ENCODE results near the gene FILIP1. TPM values are rescaled to one million over a fixed set of nuclear protein-coding genes. Genes with fewer than 3 reads are reported as not detected.
A peak's percentile ranks its signal among the peaks of the same experiment; 100 is the strongest.

Gene FILIP1
- total and polyA plus RNA-seq, 4 donors, result 2.0 to 10.4 (median 5.4) TPM

GRCh38 chr6:75525682-75526081, 32.1 kb upstream of the FILIP1 start:
- Histone ChIP-seq H3K27me3 (ENCODE audit: control insufficient read depth, insufficient read depth, low read length) (no peaks in the 10 kb centered on the region), H3K4me3 (ENCODE audit: low read depth, low read length) (no peak overlapping the region), H3K36me3 (ENCODE audit: control insufficient read depth, insufficient read depth, low read length) (no peaks in the 10 kb centered on the region), H3K27ac (ENCODE audit: low read depth, low read length) (no peak overlapping the region), H3K4me1 (ENCODE audit: control insufficient read depth, insufficient read depth, low read length) (no peaks in the 10 kb centered on the region), H3K9me3 (ENCODE audit: control insufficient read depth, insufficient read depth, low read length) (no peaks in the 10 kb centered on the region)
- DNase-seq (ENCODE audit: low read depth in 4 of 6, low spot score in 6 of 6), result no peak
- WGBS (ENCODE audit: insufficient coverage), result 100% methylated on average over 1 of the region's 3 CpGs

- peak in 2 of 6 donors; percentile 42 for DNase-seq (ENCODE audit: low read depth in 4 of 6, low spot score in 6 of 6)
- 10% methylated on average over 3 of the region's 9 CpGs for WGBS (ENCODE audit: insufficient coverage)
- no peaks in the 10 kb centered on the region for H3K4me1 ChIP-seq (ENCODE audit: control insufficient read depth, insufficient read depth, low read length)
Measured at GRCh38 chr6:75524322-75524972, 30.8 kb upstream of the FILIP1 start.

DNA sequence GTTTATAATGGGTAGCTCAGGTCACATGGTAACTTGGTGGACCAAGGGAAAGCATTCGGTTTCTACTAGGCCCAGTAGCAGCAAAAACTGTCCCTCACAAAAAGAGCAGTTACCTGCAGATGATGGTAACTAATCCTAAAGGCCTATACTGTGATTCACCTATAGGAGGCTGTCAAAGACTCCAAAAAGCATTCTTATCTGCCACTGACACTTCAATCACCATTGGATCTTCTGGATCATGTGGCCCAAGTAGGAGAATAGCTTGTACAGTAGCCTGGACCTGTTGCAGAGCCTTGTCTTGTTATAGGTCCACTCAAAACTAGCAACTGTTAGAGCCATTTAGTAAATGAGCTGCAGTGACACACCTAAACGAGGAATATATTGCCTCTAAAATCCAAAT, 23.2 kb upstream of the FILIP1 start:
- WGBS (ENCODE audit: insufficient coverage), result no CpG with 5 or more reads among the region's 2 CpGs
- no peak overlapping the region for H3K4me3 ChIP-seq (ENCODE audit: low read depth, low read length)
- H3K27ac ChIP-seq (ENCODE audit: low read depth, low read length), result no peak overlapping the region
- H3K27me3 ChIP-seq (ENCODE audit: control insufficient read depth, insufficient read depth, low read length), result no peaks in the 10 kb centered on the region
- no peak for DNase-seq (ENCODE audit: low read depth in 4 of 6, low spot score in 6 of 6)
- no peaks in the 10 kb centered on the region for H3K4me1 ChIP-seq (ENCODE audit: control insufficient read depth, insufficient read depth, low read length)
- H3K9me3 ChIP-seq (ENCODE audit: control insufficient read depth, insufficient read depth, low read length), result no peaks in the 10 kb centered on the region
- H3K36me3 ChIP-seq (ENCODE audit: control insufficient read depth, insufficient read depth, low read length), result no peaks in the 10 kb centered on the region

More at GRCh38 chr6:75524322-75524972, 30.8 kb upstream of the FILIP1 start:
- no peaks in the 10 kb centered on the region for H3K36me3 ChIP-seq (ENCODE audit: control insufficient read depth, insufficient read depth, low read length)
- H3K27me3 ChIP-seq (ENCODE audit: control insufficient read depth, insufficient read depth, low read length), result no peaks in the 10 kb centered on the region
- no peak overlapping the region for H3K4me3 ChIP-seq (ENCODE audit: low read depth, low read length)
- H3K27ac ChIP-seq (ENCODE audit: low read depth, low read length), result peak overlapping the region; percentile 18
- no peaks in the 10 kb centered on the region for H3K9me3 ChIP-seq (ENCODE audit: control insufficient read depth, insufficient read depth, low read length)

DNA sequence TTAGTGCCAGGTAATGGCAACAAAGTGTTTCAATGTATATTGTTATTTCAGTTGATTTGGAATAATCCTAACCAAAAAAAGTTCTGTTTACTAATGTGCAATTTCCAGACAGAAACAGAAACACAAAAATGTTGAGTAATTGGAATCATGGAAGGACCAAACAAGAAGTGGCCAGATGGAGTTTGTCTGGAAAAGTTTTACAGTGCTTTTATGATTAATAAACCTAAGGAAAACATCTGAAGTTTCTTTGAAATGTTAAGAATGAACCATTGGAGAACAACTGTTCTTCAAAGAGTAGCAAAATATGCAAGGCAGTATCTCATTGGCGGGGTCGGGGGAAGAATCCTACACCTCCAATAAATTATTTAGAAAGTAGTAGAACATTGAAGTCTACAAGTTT, 19.0 kb upstream of the FILIP1 start:
- WGBS (ENCODE audit: insufficient coverage), result no CpG with 5 or more reads among the region's 2 CpGs
- Histone ChIP-seq H3K27me3 (ENCODE audit: control insufficient read depth, insufficient read depth, low read length) (no peaks in the 10 kb centered on the region), H3K27ac (ENCODE audit: low read depth, low read length) (no peak overlapping the region), H3K4me1 (ENCODE audit: control insufficient read depth, insufficient read depth, low read length) (no peaks in the 10 kb centered on the region), H3K36me3 (ENCODE audit: control insufficient read depth, insufficient read depth, low read length) (no peaks in the 10 kb centered on the region), H3K4me3 (ENCODE audit: low read depth, low read length) (no peak overlapping the region), H3K9me3 (ENCODE audit: control insufficient read depth, insufficient read depth, low read length) (no peaks in the 10 kb centered on the region)
- no peak for DNase-seq (ENCODE audit: low read depth in 4 of 6, low spot score in 6 of 6)

DNA sequence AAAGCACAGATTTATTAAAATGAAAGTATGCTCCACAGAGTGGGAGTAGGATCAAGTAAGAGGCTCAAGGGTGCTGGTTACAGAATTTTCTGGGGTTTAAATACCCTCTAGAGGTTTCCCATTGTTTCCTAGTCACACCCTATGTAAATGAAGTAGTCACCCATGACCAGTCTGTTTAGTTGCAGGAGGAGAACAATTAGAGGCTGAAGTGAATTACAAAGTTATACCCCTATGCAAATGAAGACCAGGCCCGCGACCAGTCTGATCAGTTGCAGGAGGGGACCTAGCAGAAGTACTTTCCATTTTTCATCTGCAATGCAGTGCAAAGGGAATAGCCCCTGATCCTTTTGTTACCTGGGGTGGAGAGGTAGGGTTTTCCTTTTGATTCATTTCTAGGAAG, 11.8 kb upstream of the FILIP1 start:
- WGBS (ENCODE audit: insufficient coverage), result no CpG with 5 or more reads among the region's 2 CpGs
- no peaks in the 10 kb centered on the region for H3K27me3 ChIP-seq (ENCODE audit: control insufficient read depth, insufficient read depth, low read length)
- no peak overlapping the region for H3K27ac ChIP-seq (ENCODE audit: low read depth, low read length)
- no peaks in the 10 kb centered on the region for H3K9me3 ChIP-seq (ENCODE audit: control insufficient read depth, insufficient read depth, low read length)
- H3K4me3 ChIP-seq (ENCODE audit: low read depth, low read length), result no peak overlapping the region
- H3K36me3 ChIP-seq (ENCODE audit: control insufficient read depth, insufficient read depth, low read length), result no peaks in the 10 kb centered on the region
- no peak for DNase-seq (ENCODE audit: low read depth in 4 of 6, low spot score in 6 of 6)
- H3K4me1 ChIP-seq (ENCODE audit: control insufficient read depth, insufficient read depth, low read length), result no peaks in the 10 kb centered on the region

- Histone ChIP-seq H3K27ac (ENCODE audit: low read depth, low read length) (no peak overlapping the region), H3K9me3 (ENCODE audit: control insufficient read depth, insufficient read depth, low read length) (no peaks in the 10 kb centered on the region), H3K27me3 (ENCODE audit: control insufficient read depth, insufficient read depth, low read length) (no peaks in the 10 kb centered on the region), H3K4me1 (ENCODE audit: control insufficient read depth, insufficient read depth, low read length) (no peaks in the 10 kb centered on the region), H3K36me3 (ENCODE audit: control insufficient read depth, insufficient read depth, low read length) (no peaks in the 10 kb centered on the region), H3K4me3 (ENCODE audit: low read depth, low read length) (no peak overlapping the region)
- DNase-seq (ENCODE audit: low read depth in 4 of 6, low spot score in 6 of 6), result no peak
- 68% methylated on average over 1 of the region's 4 CpGs for WGBS (ENCODE audit: insufficient coverage)
Measured at GRCh38 chr6:75504465-75505222, 11.0 kb upstream of the FILIP1 start.

DNA sequence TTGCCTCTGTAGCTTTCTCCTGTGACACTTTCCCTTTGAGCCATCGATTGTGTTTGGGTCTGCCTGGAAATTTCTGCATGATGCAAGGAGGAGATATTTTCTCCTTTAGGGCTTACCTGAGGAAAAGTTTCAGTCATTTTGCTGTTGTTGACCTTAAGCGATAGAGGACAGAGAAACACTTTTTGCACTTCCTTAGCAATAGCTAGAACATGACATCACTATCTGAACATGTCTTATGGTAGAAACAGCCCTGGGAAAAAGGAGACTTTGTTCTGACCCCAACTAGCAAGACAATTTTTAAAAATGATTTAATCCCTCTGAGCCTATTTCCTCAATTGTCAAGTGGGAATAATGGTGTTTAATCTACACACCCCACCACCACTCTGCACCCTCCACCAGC, 9.7 kb upstream of the FILIP1 start:
- Histone ChIP-seq H3K27ac (ENCODE audit: low read depth, low read length) (no peak overlapping the region), H3K27me3 (ENCODE audit: control insufficient read depth, insufficient read depth, low read length) (no peaks in the 10 kb centered on the region), H3K9me3 (ENCODE audit: control insufficient read depth, insufficient read depth, low read length) (no peaks in the 10 kb centered on the region), H3K4me1 (ENCODE audit: control insufficient read depth, insufficient read depth, low read length) (no peaks in the 10 kb centered on the region), H3K4me3 (ENCODE audit: low read depth, low read length) (no peak overlapping the region), H3K36me3 (ENCODE audit: control insufficient read depth, insufficient read depth, low read length) (no peaks in the 10 kb centered on the region)
- DNase-seq (ENCODE audit: low read depth in 4 of 6, low spot score in 6 of 6), result no peak
- WGBS (ENCODE audit: insufficient coverage), result no CpG with 5 or more reads among the region's 2 CpGs

DNA sequence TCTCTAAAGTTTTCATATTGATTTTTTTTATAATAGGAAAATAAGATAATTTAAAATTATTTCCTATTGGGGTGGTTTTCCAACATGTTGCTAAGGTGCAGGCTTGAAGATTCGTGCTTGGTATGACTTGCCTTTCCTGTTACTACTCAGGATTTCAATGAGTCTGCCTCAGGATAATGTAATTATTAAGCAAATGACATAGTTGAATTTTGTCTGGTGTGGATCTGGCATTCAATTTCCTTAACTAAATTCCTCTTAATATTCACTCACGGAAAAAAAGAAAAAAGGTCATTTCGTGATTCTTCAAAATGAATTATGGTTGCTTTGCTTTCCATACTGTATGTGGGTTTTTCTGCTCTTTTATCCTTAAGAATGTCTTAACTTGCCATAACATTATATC, 9.3 kb upstream of the FILIP1 start:
- WGBS (ENCODE audit: insufficient coverage), result no CpG with 5 or more reads among the region's 3 CpGs
- no peaks in the 10 kb centered on the region for H3K9me3 ChIP-seq (ENCODE audit: control insufficient read depth, insufficient read depth, low read length)
- no peak for DNase-seq (ENCODE audit: low read depth in 4 of 6, low spot score in 6 of 6)
- no peak overlapping the region for H3K4me3 ChIP-seq (ENCODE audit: low read depth, low read length)
- no peaks in the 10 kb centered on the region for H3K4me1 ChIP-seq (ENCODE audit: control insufficient read depth, insufficient read depth, low read length)
- no peaks in the 10 kb centered on the region for H3K27me3 ChIP-seq (ENCODE audit: control insufficient read depth, insufficient read depth, low read length)
- no peaks in the 10 kb centered on the region for H3K36me3 ChIP-seq (ENCODE audit: control insufficient read depth, insufficient read depth, low read length)
- no peak overlapping the region for H3K27ac ChIP-seq (ENCODE audit: low read depth, low read length)

GRCh38 chr6:75501756-75502155, 8.2 kb upstream of the FILIP1 start:
- Histone ChIP-seq H3K36me3 (ENCODE audit: control insufficient read depth, insufficient read depth, low read length) (no peaks in the 10 kb centered on the region), H3K27me3 (ENCODE audit: control insufficient read depth, insufficient read depth, low read length) (no peaks in the 10 kb centered on the region), H3K4me1 (ENCODE audit: control insufficient read depth, insufficient read depth, low read length) (no peaks in the 10 kb centered on the region), H3K4me3 (ENCODE audit: low read depth, low read length) (no peak overlapping the region), H3K27ac (ENCODE audit: low read depth, low read length) (no peak overlapping the region), H3K9me3 (ENCODE audit: control insufficient read depth, insufficient read depth, low read length) (no peaks in the 10 kb centered on the region)
- 92% methylated on average over 2 of the region's 4 CpGs for WGBS (ENCODE audit: insufficient coverage)
- DNase-seq (ENCODE audit: low read depth in 4 of 6, low spot score in 6 of 6), result no peak

DNA sequence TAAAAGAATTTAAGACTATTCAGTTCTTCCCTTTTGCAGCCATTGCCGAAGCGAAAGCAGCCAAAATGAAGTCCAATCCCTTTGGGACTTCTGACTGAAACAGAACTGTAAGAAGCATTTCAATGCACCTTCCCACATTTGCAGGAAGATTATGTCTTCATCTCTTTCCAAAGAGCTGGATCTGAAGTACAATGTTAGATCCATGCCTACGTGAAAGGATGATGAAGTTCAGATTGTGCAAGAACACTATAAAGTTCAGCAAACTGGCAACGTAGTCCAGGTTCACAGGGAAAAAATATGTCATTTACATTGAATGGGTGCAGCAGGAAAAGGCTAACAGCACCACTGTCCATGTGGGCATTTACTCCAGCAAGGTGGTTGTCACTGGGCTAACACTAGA, 6.0 kb upstream of the FILIP1 start:
- Histone ChIP-seq H3K27ac (ENCODE audit: low read depth, low read length) (no peak overlapping the region), H3K4me1 (ENCODE audit: control insufficient read depth, insufficient read depth, low read length) (no peaks in the 10 kb centered on the region), H3K9me3 (ENCODE audit: control insufficient read depth, insufficient read depth, low read length) (no peaks in the 10 kb centered on the region), H3K27me3 (ENCODE audit: control insufficient read depth, insufficient read depth, low read length) (no peaks in the 10 kb centered on the region), H3K4me3 (ENCODE audit: low read depth, low read length) (no peak overlapping the region), H3K36me3 (ENCODE audit: control insufficient read depth, insufficient read depth, low read length) (no peaks in the 10 kb centered on the region)
- DNase-seq (ENCODE audit: low read depth in 4 of 6, low spot score in 6 of 6), result no peak
- WGBS (ENCODE audit: insufficient coverage), result 78% methylated on average over 4 of the region's 4 CpGs

All from spinal cord (tissue), 10 donors.